CD4-positive, alpha-beta T cell treated with Interferon alpha-2 for 1 hour (primary cell): Measurements from ENCODE around the gene DCAF5.
A peak's percentile ranks its signal among the peaks of the same experiment; 100 is the strongest.
"Not testable (repeated sequence)": the region's sequence is repeated elsewhere in the genome, so short reads cannot be mapped to it uniquely, and the experiment has no call there.

Experiments
- DNase-seq, 2 donors: peaks; one replicate each; pipeline ENCODE4 v3.0.0-alpha.2; 2020 to 2022

DCAF5 gene

DNA sequence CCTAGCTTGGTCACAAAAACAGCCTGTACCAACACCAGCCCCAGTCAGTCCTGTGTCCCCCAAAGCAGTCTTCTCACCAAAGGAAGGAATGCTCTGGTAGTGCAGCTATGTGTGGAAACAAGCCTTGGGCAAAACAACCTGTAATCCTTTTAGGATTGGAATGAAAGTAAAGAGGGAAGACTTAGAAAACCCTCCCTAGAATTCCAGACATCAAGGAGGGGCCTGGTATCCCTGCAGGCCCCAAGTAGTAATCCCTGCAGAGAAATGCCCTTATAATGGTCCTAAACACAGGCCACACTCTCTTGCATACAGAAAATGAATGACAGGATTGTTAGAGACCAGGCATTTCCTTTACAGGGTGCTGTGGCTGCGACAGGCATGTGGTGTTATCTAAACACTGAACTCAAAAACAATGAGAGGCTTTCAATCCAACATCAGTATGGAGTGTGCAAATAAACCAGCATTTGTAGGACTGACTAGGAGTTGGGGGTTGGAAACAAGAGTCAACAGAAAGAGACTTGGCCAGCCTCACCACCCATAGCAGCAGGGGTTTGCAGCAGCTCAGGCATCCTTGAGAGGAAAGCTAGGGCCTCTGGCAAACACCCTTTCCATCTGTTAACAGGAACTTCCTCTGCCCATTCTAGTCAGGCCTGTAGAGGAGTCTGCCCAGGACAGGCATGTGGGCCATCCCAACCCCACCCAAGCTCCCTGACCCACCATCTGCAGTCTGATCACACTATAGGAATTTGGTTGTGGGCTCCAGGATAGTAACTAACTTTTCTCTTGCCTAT is 59.1 kb downstream of the DCAF5 start:
- no peak for DNase-seq

DNA sequence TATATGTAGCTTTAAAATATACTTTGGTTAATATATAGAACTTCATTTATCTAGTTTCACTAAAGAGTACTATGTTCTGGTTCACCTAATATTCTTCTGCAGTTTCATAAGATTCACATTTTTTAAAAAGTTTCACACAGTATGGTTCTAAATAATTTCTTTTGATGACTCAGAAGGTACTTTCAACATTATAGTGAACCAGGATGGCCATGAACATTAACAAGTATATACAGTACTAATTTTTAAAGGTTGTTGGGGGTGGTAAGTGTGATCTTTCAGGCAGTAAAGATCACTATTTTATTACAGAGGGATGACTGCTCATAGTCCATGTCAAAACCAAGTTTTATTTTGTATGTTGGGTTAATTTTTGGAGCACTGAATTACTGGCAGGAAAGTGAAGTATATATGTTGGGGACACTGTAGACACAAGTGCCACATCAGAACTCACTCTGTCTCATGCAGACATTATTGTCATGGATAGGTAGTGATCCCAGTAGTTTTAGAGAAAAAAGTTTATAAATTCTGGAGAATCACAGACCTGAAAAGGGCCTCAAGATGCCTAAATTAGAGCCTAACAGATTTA is 60.0 kb downstream of the DCAF5 start:
- DNase-seq = no peak

DNA sequence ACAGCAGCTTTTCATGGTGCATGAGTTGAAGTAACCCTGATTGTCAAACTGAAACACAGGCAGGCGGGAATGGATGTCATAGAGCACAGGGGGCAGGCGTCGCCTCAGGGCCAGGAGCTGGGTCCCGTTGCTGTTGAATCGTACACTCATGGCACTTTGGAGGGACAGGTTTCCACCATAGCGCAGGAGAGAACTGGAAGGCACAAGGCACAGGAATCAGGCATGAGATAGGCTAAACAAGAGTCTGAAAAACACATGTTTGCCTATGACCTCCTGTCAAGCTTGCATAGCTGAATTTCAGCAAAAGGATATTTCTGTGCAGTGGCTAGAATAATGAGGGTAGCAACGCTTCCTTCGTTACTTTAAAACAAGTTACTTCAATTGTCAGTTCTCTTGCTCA is 61.2 kb downstream of the DCAF5 start:
- DNase-seq = no peak

DNA sequence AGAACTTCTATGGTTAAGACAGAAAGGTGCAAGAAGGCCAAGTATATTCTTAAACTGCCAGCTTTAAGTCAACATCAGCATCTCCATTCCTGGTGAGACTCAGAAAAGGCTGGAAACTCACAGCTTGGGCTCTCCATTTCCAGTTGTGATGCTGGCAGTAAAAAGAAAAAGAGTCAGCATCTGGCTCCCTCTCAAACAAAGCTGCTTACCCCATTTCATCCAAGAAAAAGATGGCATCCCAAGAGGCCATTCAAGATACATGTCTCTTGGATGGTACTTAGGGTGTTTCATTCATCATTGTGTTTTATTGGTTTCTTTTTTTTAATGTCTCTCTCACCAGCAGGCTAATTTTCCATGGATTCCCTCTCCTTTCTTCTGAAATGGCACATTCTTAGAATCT is 61.9 kb downstream of the DCAF5 start:
- DNase-seq = no peak

DNA sequence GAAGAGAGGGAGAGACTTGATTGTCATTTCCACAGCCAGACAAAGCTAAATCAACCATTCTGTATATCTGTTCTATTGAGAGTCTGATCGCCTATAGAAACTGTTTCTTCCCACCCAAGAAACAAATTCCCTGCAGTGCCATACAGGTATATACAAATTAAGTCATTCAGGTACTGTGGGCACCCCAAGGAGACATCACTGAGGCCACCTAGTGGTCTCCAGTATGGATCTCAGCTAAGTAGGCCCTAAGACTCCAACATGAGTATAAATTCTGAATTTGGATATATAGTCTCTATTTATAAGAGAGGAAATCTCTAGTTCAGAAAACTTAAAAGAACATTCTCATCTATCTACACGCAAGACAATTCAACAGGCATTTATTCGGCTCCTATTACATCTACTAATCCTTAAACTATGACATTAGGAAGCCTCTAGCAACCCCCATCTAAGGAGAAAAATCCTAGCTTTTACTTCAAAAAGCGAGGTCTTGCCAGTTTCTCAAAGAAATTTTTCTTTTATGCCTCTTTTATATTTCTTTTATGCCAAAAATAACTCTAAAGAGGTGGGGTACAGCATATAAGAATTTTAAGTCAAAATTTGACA is 62.6 kb downstream of the DCAF5 start:
- DNase-seq = peak; percentile 25 to 45

DNA sequence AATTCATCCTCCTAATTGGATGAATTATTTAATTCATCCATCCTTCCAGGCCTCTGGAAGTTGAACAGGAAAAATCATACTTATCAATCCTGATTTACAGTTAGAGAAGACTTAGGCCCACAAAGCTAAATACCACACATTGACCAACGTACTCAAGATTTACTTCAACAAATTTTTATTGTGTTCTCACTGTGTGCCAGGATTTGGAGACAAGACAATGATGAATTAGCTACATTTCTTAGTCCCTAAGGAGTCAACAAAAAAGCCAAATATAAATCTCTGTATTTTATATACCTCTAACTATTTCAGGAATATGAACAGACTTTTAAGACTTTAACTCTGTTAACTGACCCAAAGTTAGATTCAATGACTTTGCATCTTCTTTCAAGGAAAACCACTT is 63.9 kb downstream of the DCAF5 start:
- no peak for DNase-seq

DNA sequence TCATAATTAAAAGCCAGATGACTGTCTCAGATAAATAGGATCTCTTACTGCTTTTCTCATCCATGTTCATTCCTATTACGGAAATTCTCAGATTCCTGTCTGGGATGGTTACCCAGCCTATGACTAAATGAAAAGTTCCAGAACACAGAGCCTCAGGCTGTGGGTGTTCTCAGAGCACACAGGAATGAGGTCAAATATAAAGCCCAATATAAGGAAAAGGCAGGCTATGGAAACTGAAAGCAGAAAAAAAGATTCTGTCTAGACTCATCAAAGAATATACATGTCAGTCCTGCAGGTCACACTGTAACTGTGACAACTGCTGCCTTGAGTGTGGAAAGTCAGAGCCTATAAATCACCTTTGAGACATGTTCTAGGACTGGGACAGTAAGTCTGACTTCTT is 64.3 kb downstream of the DCAF5 start:
- DNase-seq = no peak

DNA sequence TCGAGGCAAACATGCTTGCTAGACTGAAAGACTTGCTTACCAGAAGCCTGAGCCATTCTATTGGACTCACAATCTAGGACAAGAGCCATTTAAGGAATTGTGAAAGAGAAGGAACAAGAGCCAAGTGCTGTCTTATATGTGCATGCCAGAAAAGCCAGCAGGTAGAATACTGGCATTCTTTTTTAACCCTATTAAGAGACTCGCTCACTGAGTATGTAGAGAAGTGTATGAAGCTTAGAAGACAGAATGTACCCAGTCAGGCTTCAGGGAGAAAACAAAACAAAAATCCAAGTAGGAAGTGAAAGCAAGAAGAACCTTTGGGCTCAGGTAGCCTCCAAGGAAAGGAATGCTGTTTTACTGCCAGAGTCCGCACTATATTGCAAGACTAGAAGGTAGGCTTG is 65.9 kb downstream of the DCAF5 start:
- no peak for DNase-seq

DNA sequence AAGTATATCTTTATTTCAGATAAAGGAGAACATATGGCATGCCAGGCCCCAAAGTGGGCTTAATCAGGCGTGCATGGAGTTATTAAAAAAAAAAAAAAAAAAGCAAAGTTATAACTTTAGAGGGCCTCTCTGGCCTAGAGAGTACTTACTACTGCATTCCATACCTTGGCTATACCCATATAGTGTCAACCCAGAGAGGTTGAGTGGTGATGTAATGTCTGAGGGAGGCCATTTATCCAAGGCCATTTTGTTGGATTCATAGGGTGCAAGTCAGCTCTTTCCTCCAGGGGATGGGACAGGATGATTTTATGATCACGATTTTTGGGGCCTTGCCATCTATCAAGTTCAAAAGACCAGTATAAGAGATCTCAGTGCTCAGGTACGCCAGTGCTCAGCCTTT is 66.4 kb downstream of the DCAF5 start:
- no peak for DNase-seq

DNA sequence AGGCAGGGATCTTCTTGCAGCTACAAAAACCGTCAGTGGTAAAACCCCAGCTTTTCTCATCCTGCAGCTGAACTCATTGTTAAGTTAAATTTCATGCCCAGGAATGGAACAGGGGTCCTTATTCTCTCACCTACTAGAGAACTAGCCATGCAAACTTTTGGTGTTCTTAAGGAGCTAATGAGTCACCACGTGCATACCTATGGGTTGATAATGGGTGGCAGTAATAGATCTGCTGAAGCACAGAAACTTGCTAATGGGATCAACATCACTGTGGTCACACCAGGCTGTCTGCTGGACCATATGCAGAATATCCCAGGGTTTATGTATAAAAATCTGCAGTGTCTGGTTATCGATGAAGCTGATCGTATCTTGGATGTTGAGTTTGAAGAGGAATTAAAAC is 68.9 kb downstream of the DCAF5 start:
- DNase-seq = no peak

DNA sequence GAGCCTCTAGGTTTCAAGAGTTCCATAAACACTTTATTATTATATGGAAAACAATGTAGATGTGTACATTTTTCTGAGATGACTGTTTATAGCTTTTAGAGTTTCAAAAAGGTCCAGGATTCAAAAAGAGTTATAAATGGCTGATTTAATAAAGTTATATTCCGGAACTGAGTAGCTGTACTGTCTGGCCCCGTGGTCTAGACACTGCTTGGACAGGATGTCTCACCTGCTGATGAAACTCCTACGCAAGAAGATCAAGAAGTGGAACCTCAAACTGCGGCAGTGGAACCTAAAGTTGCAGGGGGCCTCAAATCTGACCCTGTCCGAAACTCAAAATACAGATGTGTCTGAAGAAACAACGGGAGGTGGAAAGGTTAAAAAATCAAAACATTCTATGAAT is 69.7 kb downstream of the DCAF5 start:
- DNase-seq = no peak

DNA sequence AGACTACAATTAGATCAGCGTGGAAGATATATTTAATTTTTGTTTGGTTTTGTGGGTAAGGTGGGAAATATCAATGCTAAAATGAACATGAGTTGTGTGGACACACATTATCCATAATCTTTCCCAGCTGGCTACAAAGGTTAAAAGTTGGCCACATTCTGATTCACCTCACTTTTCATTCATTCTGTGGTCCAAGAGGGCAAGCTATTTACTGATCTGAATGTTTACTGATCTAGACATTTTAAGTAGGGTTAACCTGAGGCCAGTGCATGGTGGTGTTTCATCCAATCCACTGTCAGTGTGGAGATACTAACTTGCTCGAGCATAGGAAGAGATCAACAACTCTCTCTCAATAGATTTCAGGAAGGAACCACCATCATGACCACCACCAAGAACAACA is 71.6 kb downstream of the DCAF5 start:
- DNase-seq = no peak

DNA sequence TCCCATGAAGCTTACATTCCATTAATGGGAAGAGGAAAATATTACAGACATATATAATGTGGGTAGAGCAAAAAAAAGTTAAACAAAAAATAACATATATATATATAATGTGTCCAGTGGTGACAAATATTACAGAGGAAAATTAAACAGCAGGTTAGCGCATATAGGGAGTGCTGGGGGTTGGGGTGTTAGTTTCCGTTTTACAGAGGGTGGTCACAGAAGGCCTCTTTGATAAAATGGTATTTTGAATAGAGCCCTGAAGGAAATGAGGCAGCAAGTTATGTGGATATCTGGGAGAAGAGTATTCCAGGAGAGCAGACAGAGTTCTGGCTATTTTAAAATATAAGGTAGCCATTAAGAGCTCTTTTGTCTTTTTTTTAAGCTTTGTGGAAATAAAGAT is 73.2 kb downstream of the DCAF5 start:
- no peak for DNase-seq

DNA sequence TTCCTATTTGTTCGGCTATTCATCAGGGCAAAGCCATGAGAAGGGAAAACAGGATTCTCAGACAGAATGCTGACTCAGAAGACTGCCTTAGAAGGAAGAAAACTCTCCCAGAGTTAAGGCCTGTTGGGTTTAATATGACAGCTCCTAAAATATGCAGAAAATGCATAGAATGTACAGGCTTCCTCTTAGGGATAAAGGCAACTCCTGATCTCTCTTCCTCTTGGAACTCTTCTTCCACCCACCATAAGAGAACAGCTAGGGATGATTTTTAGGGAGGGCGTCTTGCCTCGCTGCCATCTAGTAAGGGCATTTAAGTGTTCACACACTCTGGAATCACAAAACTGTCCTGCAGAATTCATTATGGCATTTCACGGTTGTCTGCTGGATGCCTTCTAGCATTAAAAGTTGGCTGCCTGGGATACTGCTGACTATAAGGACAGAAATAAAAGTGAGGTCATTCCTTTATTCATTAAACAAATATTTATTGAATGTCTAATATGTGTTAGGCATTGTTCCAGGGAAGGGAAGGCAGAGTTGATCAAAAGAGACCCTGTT is 73.7 kb downstream of the DCAF5 start:
- DNase-seq = no peak

DNA sequence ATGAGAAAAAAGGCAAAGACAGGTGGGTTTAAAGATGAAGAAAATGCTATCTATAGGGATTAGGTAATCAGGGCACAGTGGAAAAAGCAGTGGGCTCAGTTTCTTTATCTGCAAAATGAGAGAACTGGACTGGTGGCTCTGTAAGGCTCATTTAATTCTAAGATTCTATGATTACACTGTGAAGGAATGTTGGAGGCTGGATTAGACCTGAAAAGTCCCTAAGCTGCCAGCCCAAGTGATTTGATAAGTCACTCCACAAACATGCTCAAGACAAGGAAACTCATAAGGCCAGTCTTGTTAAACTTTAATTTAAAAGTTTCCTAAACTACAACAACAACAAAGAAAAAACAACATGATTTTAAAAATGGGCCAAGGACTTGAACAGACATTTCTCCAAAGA is 75.1 kb downstream of the DCAF5 start:
- no peak for DNase-seq

DNA sequence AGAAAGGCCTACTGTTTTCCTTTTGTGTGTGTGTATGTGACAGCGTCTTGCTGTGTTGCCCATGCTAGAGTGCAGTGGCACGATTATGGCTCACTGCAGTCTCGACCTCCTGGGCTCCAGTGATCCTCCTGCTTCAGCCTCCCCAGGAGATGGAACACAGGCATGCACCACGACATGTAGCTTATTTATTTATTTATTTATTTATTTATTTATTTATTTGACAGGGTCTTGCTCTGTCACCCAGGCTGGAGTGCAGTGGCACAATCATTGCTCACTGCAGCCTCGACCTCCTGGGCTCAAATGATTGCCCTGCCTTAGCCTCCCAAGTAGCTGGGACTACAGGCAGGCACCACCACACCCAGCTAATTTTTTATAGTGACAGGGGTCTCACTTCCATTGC is 75.7 kb downstream of the DCAF5 start:
- not testable (repeated sequence) for DNase-seq

DNA sequence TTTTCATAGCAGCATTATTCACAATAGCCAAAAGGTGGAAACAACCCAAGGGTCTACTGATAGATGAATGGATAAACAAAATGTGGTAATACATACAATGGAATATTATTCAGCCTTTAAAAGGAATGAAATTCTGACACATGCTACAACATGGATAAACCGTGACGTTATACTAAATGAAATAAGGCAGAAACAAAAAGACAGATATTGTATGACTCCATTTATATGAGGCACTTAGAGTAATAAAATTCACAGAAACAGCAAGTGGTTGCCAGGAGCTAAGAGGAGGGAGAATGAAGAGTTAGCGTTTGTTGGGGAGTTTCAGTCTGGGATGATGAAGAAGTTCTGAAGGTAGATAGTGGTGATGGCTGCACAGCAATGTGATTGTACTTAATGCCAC is 76.6 kb downstream of the DCAF5 start:
- DNase-seq = no peak

DNA sequence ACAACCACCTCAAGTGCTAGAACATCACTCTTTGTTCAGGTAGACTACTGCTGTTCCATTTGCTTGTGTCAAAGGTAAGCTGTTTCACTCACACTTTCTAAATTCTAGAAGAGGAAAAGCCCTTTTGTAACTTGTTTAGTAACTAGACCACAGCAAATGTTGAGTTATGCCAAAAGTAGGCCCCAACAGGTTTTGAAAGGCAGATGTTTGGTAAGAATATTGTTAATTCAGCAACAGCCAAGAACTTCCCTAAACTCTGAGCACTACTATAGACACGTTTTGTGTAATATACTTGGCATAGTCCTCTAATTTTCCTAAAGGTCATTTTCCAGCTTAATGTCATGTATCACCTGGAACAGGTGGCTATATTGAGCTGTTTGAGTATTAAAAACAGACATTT is 79.0 kb downstream of the DCAF5 start:
- no peak for DNase-seq

DNA sequence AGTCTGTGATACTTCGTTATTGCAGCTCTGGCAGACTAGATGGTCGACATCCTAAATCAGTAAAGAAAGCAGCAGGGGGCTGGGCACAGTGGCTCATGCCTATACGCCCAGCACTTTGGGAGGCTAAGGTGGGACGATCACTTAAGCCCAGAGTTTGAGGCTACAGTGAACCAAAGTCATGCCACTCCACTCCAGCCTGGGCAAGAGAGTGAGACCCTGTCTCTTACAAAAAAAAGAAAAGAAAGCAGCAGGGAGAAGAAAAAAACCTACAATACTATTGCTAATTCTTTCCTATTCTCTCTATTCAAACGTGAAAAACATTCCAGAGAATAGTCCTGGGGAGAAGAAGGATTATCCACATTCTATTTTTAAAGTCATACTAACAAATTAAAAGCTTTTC is 79.5 kb downstream of the DCAF5 start:
- no peak for DNase-seq

DNA sequence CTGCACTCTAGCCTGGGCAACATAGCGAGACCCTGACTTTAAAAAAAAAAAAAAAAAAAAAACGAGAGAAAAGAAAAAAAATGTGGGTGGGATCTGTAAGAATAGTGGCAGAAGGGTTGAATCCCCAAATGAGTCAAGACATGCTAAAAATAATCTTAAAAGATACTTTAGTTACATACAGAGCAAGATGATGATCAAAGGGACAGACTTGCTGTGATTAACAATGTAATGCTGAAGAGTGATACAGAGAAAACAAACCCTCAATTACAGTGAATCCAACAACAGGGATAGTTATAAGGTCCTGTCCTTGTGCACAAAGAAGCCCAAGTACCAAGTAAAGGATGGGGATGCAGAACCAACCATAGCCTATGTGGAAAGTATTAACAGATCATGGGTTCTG is 80.3 kb downstream of the DCAF5 start:
- no peak for DNase-seq

DNA sequence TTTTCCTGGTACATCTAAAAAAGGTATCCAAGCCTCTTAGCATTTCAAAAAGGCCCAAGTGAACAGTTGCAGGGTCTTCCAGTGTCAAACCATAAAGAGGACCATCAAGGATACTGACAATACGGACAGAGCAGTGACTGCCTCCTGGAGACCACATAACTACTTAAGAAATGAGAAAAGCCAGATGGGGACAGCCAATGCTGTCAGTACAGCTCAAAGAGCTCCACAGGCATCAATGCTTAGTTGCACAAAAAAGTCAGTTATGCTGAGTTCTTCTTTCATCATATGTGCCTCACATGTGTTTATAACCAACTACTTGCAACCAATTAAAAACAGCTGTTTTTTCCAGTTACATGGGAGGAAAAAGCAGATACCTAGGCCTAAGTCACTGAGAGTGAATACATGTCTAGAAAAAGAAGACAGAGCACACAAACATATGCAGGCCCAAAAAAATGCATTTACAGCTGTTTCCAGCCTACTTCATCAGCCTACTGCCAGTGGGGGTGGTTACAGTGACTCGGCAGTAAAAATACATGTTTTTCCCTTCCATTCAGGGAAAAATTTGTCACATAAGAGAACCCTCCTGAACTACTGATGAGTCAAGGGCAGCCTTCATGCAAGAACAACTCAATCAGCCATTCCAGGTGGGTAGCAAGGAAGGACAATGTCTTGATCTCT is 84.0 kb downstream of the DCAF5 start:
- no peak for DNase-seq

DNA sequence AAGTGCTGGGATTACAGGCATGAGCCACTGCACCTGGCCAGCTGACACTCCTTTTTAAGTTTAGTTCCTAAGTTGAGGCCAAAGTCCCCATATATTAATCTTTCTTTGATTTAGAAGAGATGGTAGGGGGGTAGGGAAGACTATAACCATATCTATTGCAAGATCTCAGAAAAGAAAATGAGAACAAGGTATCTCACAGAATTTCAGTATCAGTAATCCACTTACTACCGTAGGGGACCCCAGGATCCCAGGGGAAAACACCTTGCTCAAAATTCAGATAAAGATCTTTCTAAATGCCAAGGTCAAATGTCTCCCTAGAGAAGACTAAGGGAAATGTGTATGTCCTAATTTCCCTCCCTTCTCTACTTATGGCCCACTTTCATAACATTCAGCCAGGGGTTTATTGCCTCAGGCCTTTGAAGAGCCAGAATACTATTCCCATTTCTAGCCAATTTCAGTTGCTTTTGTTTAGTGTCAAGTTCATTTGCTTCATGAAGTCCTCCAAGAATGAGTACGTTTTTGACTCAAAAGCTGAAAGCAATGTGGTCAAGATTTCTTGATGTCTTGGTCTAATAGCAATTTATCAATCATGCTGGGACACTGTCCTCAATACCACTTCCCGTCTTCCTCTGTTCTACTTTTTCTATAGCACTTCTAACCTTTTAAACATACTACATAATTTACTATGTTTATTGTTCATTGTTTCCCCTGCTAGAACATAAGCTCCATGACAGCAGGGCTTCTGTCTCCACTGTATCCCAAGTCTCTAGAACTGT is 86.3 kb downstream of the DCAF5 start:
- no peak for DNase-seq

DNA sequence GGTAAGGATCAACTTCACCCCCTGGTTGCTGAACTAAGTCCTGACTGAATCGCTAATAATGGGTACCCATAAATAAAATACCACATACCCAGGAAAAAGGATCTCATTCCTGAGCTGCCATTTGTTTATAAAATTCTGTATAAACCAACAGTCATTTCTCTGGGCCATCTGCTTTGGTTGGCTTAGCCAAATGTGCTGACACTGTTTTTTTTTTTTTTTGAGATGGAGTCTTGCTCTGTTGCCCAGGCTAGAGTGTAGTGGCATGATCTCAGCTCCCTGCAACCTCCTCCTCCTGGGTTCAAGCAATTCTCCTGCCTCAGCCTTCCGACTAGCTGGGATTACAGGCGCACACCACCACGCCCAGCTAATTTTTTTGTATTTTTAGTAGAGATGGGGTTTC is 87.0 kb downstream of the DCAF5 start:
- not testable (repeated sequence) for DNase-seq
